ENCODE data around the gene BTNL9.

DNA sequence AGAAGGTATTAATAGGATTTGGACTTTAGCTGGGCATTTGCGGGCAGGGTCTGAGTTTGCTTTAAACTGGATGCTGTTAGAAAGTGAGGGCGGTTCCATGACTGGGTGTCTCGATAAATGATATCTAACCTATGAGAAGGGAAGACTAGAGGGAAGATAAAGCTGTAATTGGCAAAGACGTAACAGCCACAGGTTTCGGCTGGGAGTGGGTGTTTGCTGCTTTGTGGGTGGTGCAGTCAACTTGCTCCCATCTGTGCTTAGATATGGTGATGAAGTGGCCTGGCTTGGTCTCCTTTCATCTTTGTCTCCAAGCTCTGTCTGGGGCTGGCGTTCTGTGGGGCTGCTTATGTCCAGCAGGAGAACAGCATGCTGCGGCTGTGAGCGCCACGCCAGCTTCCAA, 67.6 kb downstream of the BTNL9 start:
- TF ChIP-seq, protein P1, sequence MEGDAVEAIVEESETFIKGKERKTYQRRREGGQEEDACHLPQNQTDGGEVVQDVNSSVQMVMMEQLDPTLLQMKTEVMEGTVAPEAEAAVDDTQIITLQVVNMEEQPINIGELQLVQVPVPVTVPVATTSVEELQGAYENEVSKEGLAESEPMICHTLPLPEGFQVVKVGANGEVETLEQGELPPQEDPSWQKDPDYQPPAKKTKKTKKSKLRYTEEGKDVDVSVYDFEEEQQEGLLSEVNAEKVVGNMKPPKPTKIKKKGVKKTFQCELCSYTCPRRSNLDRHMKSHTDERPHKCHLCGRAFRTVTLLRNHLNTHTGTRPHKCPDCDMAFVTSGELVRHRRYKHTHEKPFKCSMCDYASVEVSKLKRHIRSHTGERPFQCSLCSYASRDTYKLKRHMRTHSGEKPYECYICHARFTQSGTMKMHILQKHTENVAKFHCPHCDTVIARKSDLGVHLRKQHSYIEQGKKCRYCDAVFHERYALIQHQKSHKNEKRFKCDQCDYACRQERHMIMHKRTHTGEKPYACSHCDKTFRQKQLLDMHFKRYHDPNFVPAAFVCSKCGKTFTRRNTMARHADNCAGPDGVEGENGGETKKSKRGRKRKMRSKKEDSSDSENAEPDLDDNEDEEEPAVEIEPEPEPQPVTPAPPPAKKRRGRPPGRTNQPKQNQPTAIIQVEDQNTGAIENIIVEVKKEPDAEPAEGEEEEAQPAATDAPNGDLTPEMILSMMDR (conservative IDR thresholded peaks at IDR 0.05; ENCODE audit: low read depth, low read length) = no peak
- no peak for TF ChIP-seq EZH2 (IDR thresholded peaks at IDR 0.05; ENCODE audit: borderline replicate concordance, low read depth, low read length, poor library complexity, severe bottlenecking)

Measured in A673 (cell line).